Measurements from ENCODE around the gene JMJD1C. TPM values are rescaled to one million over a fixed set of nuclear protein-coding genes. Genes with fewer than 3 reads are reported as not detected.
"Not testable (repeated sequence)": the region's sequence is repeated elsewhere in the genome, so short reads cannot be mapped to it uniquely, and the experiment has no call there.

Gene JMJD1C
- total and polyA plus RNA-seq, 9 donors: 45.4 to 140 (median 78.2) TPM

- intact Hi-C loops (cut with DNase I): no loop called here
- WGBS, 3 donors: 92 to 98% (median 95%) methylated on average over 3 of the region's 3 CpGs
- Histone ChIP-seq H3K9me3 (no peaks in the 10 kb centered on the region), H3K4me3 (no peak overlapping the region), H3K4me1 (ENCODE audit: insufficient read depth) (peaks cover under 1% of the 10 kb centered on the region), H3K27me3 (no peaks in the 10 kb centered on the region), H3K27ac (no peak overlapping the region), H3K36me3 (no peaks in the 10 kb centered on the region)
- DNase-seq: no peak
- no peak for TF ChIP-seq EP300 (IDR thresholded peaks at IDR 0.05)
- TF ChIP-seq POLR2A (IDR thresholded peaks at IDR 0.05): no peak
- TF ChIP-seq CTCF (IDR thresholded peaks at IDR 0.05): no peak
These were observed 228.4 kb downstream of the JMJD1C start for GRCh38 chr10:63237396-63237795.

- Histone ChIP-seq H3K4me3 (no peak overlapping the region), H3K36me3 (no peaks in the 10 kb centered on the region), H3K27me3 (no peaks in the 10 kb centered on the region), H3K27ac (no peak overlapping the region), H3K4me1 (ENCODE audit: insufficient read depth) (no peaks in the 10 kb centered on the region), H3K9me3 (no peaks in the 10 kb centered on the region)
- TF ChIP-seq POLR2A (IDR thresholded peaks at IDR 0.05) (no peak), EP300 (IDR thresholded peaks at IDR 0.05) (no peak)
- intact Hi-C loops (cut with DNase I): no loop called here
- DNase-seq: no peak
- WGBS, 3 donors: 45 to 77% (median 64%) methylated on average over 2 of the region's 2 CpGs
These were observed 229.5 kb downstream of the JMJD1C start for GRCh38 chr10:63236113-63236935.

GRCh38 chr10:63235136-63235535 lies 230.6 kb downstream of the JMJD1C start:
- H3K36me3 ChIP-seq; H3K27me3 ChIP-seq; H3K4me1 ChIP-seq (ENCODE audit: insufficient read depth); H3K9me3 ChIP-seq; H3K4me3 ChIP-seq; H3K27ac ChIP-seq; intact Hi-C loops (cut with DNase I); DNase-seq: not testable (repeated sequence)
- 95 to 97% (median 95%) methylated on average over 10 of the region's 10 CpGs for WGBS, 3 donors

- no peak for TF ChIP-seq CTCF (IDR thresholded peaks at IDR 0.05)
- no peak for TF ChIP-seq EP300 (IDR thresholded peaks at IDR 0.05)
- TF ChIP-seq POLR2A (IDR thresholded peaks at IDR 0.05): no peak
- Histone ChIP-seq H3K36me3 (no peaks in the 10 kb centered on the region), H3K9me3 (no peaks in the 10 kb centered on the region), H3K27ac (no peak overlapping the region), H3K4me1 (ENCODE audit: insufficient read depth) (no peaks in the 10 kb centered on the region), H3K27me3 (no peaks in the 10 kb centered on the region), H3K4me3 (no peak overlapping the region)
- intact Hi-C loops (cut with DNase I): no loop called here
- WGBS, 3 donors: 37 to 39% (median 37%) methylated on average over 4 of the region's 4 CpGs
- DNase-seq: no peak
These were observed 236.6 kb downstream of the JMJD1C start for GRCh38 chr10:63229161-63229560.

GRCh38 chr10:63228237-63228636 lies 237.5 kb downstream of the JMJD1C start:
- no peak for DNase-seq
- Histone ChIP-seq H3K27ac (no peak overlapping the region), H3K4me3 (no peak overlapping the region), H3K4me1 (ENCODE audit: insufficient read depth) (no peaks in the 10 kb centered on the region), H3K27me3 (no peaks in the 10 kb centered on the region), H3K36me3 (no peaks in the 10 kb centered on the region), H3K9me3 (no peaks in the 10 kb centered on the region)
- no peak for TF ChIP-seq POLR2A (IDR thresholded peaks at IDR 0.05)
- no peak for TF ChIP-seq EP300 (IDR thresholded peaks at IDR 0.05)
- no peak for TF ChIP-seq CTCF (IDR thresholded peaks at IDR 0.05)
- intact Hi-C loops (cut with DNase I): no loop called here

All from ovary (tissue), 9 donors.